Hepatocyte (in vitro differentiated cells): ENCODE measurements around the gene MAD1L1.

Experiments
- CTCF ChIP-seq: fragments of 200-600 bp; sonication (generic); IDR thresholded peaks from 2 replicates; pipeline ENCODE4 v1.5.1; 2016; ENCODE audit warnings: antibody characterized with exemption, mild to moderate bottlenecking; ENCODE audit not compliant: poor library complexity
- EZH2 ChIP-seq: fragments of 200-600 bp; sonication (generic); IDR thresholded peaks from 2 replicates; pipeline ENCODE4 v1.6.1; 2016; ENCODE audit warnings: antibody characterized with exemption, mild to moderate bottlenecking, borderline replicate concordance

GRCh38 chr7:2237109-2237602, 4.4 kb upstream of the MAD1L1 start:
- TF ChIP-seq CTCF (no peak), EZH2 (no peak)
